Stomach (tissue), 4 donors: ENCODE data around the gene PAQR5.

Source experiments
- CTCF ChIP-seq, 7 experiments: fragments of 450-650 bp in 4 of 7; fragments of 200-600 bp in 3 of 7; sonication (generic) in 3 of 7; IDR thresholded peaks; one replicate each; pipeline ENCODE4 v1.5.1; 2016 to 2019; ENCODE audit warnings: antibody characterized with exemption in 7 of 7, control low read depth in 2 of 7, mild to moderate bottlenecking in 1 of 7
- EP300 ChIP-seq: sonication (generic); formaldehyde crosslinking; IDR thresholded peaks from one replicate; pipeline ENCODE4 v1.6.1; 2017; ENCODE audit warnings: antibody characterized with exemption
- POLR2A ChIP-seq, 4 donors: fragments of 450-650 bp; IDR thresholded peaks; one replicate each; pipeline ENCODE4 v1.6.1; 2016; ENCODE audit warnings: antibody characterized with exemption in 4 of 4, control low read depth in 2 of 4, mild to moderate bottlenecking in 1 of 4, moderate library complexity in 1 of 4
- POLR2AphosphoS5 ChIP-seq, 3 donors: sonication (generic); formaldehyde crosslinking; IDR thresholded peaks; one replicate each; pipeline ENCODE4 v1.6.1; 2016; ENCODE audit warnings: antibody characterized with exemption in 3 of 3

- no peak for TF ChIP-seq CTCF (IDR thresholded peaks at IDR 0.05)
- TF ChIP-seq POLR2A (IDR thresholded peaks at IDR 0.05): no peak
- TF ChIP-seq POLR2AphosphoS5 (IDR thresholded peaks at IDR 0.05): no peak
- TF ChIP-seq EP300: no peak
Observed at GRCh38 chr15:69282104-69282743, 16.5 kb upstream of the PAQR5 start.
